Nephron (organoid): ENCODE results near the gene ZNF296.
A peak's percentile ranks its signal among the peaks of the same experiment; 100 is the strongest.

Experiments
- H3K27ac Mint-ChIP-seq, 3 experiments: 2 replicates each; pipeline ENCODE4 v1.8.0; 2020; ENCODE audit warnings: mixed read lengths in 3 of 3, mild to moderate bottlenecking in 2 of 3, moderate library complexity in 1 of 3
- H3K27me3 Mint-ChIP-seq: 2 replicates; pipeline ENCODE4 v1.8.0; 2021; ENCODE audit warnings: low read depth, mild to moderate bottlenecking, moderate library complexity, mixed read lengths
- H3K36me3 Mint-ChIP-seq: 2 replicates; pipeline ENCODE4 v1.8.0; 2020; ENCODE audit warnings: low read depth, mixed read lengths
- H3K4me1 Mint-ChIP-seq: 2 replicates; pipeline ENCODE4 v1.8.0; 2020; ENCODE audit warnings: mixed read lengths
- H3K4me3 Mint-ChIP-seq, 3 experiments: 2 replicates each; pipeline ENCODE4 v1.8.0; 2020; ENCODE audit warnings: mild to moderate bottlenecking in 3 of 3, mixed read lengths in 3 of 3, moderate library complexity in 2 of 3
- H3K9me3 Mint-ChIP-seq: 2 replicates; pipeline ENCODE4 v1.8.0; 2020; ENCODE audit warnings: mixed read lengths
- CTCF ChIP-seq, 3 experiments: fragments of 200-600 bp; sonication (generic); IDR thresholded peaks; one replicate each; pipeline ENCODE4 v1.5.0; 2021; ENCODE audit warnings: antibody characterized with exemption in 3 of 3; ENCODE audit not compliant: unreplicated experiment in 3 of 3

Gene ZNF296

GRCh38 chr19:45097776-45098520 is 21.7 kb upstream of the ZNF296 start:
- Mint-ChIP-seq H3K27ac (peak overlapping the region; percentile 67 to 73 (median 67)), H3K4me1 (peaks cover 85% of the 10 kb centered on the region), H3K36me3 (peaks cover 10% of the 10 kb centered on the region), H3K9me3 (no peaks in the 10 kb centered on the region), H3K27me3 (no peaks in the 10 kb centered on the region), H3K4me3 (peak overlapping the region; percentile 63 to 77 (median 67))
- no peak for TF ChIP-seq CTCF (IDR thresholded peaks at IDR 0.05; ENCODE audit: unreplicated experiment in 3 of 3)

GRCh38 chr19:45097450-45097775 is 21.1 kb upstream of the ZNF296 start:
- Mint-ChIP-seq H3K27me3 (no peaks in the 10 kb centered on the region), H3K27ac (peak overlapping the region in 2 of 3 experiments; percentile 67 to 73), H3K4me1 (peaks cover 83% of the 10 kb centered on the region), H3K4me3 (peak overlapping the region; percentile 63 to 77 (median 67)), H3K9me3 (no peaks in the 10 kb centered on the region), H3K36me3 (peaks cover 10% of the 10 kb centered on the region)
- TF ChIP-seq CTCF (IDR thresholded peaks at IDR 0.05; ENCODE audit: unreplicated experiment in 3 of 3): no peak

- Mint-ChIP-seq H3K4me1 (peaks cover 78% of the 10 kb centered on the region), H3K9me3 (no peaks in the 10 kb centered on the region), H3K27ac (peak overlapping the region in 2 of 3 experiments; percentile 32 to 51), H3K36me3 (peaks cover 10% of the 10 kb centered on the region), H3K27me3 (no peaks in the 10 kb centered on the region), H3K4me3 (peak overlapping the region; percentile 43 to 51 (median 47))
- no peak for TF ChIP-seq CTCF (IDR thresholded peaks at IDR 0.05; ENCODE audit: unreplicated experiment in 3 of 3)
Observed at GRCh38 chr19:45096700-45097099, 20.4 kb upstream of the ZNF296 start.

GRCh38 chr19:45095496-45096413 is 19.5 kb upstream of the ZNF296 start:
- peaks cover 17% of the 10 kb centered on the region for H3K36me3 Mint-ChIP-seq
- H3K4me1 Mint-ChIP-seq: peaks cover 75% of the 10 kb centered on the region
- peak overlapping the region; percentile 43 to 95 (median 51) for H3K4me3 Mint-ChIP-seq
- no peaks in the 10 kb centered on the region for H3K9me3 Mint-ChIP-seq
- TF ChIP-seq CTCF (IDR thresholded peaks at IDR 0.05; ENCODE audit: unreplicated experiment in 3 of 3): no peak
- peak overlapping the region in 1 of 3 experiments; percentile 32 for H3K27ac Mint-ChIP-seq
- no peaks in the 10 kb centered on the region for H3K27me3 Mint-ChIP-seq

- Mint-ChIP-seq H3K9me3 (no peaks in the 10 kb centered on the region), H3K27ac (peak overlapping the region; percentile 83 to 100 (median 90)), H3K4me3 (peak overlapping the region; percentile 89 to 99 (median 95)), H3K27me3 (no peaks in the 10 kb centered on the region), H3K36me3 (peaks cover 17% of the 10 kb centered on the region), H3K4me1 (peaks cover 64% of the 10 kb centered on the region)
- no peak for TF ChIP-seq CTCF (IDR thresholded peaks at IDR 0.05; ENCODE audit: unreplicated experiment in 3 of 3)
Observed at GRCh38 chr19:45094707-45095106, 18.4 kb upstream of the ZNF296 start.
